GM10266 (cell line): ENCODE measurements around the gene DNAH9.

ENCODE experiments used
- DNase-seq: peaks from one replicate; pipeline ENCODE4 v3.0.0; 2012; ENCODE audit errors: extremely low spot score
- TF ChIP-seq, protein P1 (sequence below): IDR thresholded peaks from 2 replicates; pipeline ENCODE4 v1.5.1; 2012; ENCODE audit warnings: mild to moderate bottlenecking, low read depth; ENCODE audit not compliant: control insufficient read depth, insufficient read depth; ENCODE audit errors: missing control alignments

The DNAH9 gene

DNA sequence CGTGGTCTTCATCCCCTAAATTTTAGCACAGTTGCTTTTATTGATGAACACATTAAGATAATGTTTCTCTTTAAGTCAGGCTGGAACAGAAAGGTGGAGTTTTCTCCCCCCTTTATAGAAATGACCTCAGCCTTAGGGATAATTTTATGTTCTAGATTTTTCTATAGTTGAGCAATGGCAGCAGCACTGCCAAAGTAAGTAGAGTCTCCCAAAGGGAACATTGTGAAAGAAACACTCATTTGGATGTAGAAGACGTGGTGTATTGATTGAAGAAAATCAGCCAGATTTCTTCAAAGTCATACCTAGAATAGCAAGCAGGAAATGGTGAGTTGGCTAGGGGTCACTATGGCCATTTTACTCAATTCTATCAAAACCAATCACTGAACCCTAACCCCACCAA, 122.5 kb downstream of the DNAH9 start:
- TF ChIP-seq, protein P1, sequence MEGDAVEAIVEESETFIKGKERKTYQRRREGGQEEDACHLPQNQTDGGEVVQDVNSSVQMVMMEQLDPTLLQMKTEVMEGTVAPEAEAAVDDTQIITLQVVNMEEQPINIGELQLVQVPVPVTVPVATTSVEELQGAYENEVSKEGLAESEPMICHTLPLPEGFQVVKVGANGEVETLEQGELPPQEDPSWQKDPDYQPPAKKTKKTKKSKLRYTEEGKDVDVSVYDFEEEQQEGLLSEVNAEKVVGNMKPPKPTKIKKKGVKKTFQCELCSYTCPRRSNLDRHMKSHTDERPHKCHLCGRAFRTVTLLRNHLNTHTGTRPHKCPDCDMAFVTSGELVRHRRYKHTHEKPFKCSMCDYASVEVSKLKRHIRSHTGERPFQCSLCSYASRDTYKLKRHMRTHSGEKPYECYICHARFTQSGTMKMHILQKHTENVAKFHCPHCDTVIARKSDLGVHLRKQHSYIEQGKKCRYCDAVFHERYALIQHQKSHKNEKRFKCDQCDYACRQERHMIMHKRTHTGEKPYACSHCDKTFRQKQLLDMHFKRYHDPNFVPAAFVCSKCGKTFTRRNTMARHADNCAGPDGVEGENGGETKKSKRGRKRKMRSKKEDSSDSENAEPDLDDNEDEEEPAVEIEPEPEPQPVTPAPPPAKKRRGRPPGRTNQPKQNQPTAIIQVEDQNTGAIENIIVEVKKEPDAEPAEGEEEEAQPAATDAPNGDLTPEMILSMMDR, result no peak
- no peak for DNase-seq

DNA sequence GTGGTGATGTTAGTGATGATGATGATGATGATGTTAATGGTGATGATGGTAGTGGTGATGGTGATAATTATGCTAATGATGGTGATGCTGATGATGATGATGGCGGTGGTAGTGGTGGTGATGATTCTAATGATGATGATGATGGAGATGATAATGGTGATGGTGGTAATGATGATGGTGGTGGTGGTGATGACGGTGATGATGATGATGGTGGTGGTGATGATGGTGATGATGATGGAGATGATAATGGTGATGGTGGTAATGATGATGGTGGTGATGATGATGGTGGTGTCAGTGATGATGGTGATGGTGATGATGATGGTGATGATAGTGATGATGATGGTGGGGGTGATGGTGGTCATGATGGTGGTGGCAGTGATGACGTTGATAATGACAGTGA, 132.5 kb downstream of the DNAH9 start:
- TF ChIP-seq, protein P1, result no peak
- DNase-seq, result no peak

GRCh38 chr17:11736613-11737312, 138.5 kb downstream of the DNAH9 start:
- no peak for DNase-seq
- TF ChIP-seq, protein P1, result no peak

GRCh38 chr17:11737313-11737679, 139.0 kb downstream of the DNAH9 start:
- DNase-seq, result no peak
- TF ChIP-seq, protein P1, result no peak

GRCh38 chr17:11738151-11738550, 139.9 kb downstream of the DNAH9 start:
- TF ChIP-seq, protein P1, result no peak
- DNase-seq, result no peak

DNA sequence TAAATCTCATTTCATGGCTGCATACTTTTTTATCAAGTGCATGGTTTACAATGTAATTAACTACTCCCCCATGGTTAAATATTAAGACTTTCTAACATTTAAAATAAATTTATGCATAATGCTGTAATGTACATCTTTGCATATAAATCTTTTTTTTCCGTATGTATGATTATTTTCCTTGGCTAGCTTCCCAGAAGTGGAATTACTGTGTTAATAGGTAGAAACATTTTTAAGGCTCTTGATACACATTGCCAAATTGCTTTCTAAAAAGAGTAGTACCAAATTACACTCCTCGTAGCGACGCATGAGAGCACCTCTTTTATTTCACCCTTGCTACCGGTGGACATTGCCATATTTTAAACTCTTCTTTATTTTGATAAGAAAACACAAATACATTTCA, 141.1 kb downstream of the DNAH9 start:
- DNase-seq, result no peak
- TF ChIP-seq, protein P1, result no peak

- TF ChIP-seq, protein P1, result no peak
- no peak for DNase-seq
Observed at GRCh38 chr17:11739848-11740247, 141.6 kb downstream of the DNAH9 start.
